ENCODE data around the gene RSPH3.

Gene RSPH3

GRCh38 chr6:159036673-159037072 is 36.7 kb upstream of the RSPH3 start:
- TF ChIP-seq REST (IDR thresholded peaks at IDR 0.05; ENCODE audit: insufficient read depth in 1 of 2, low read depth in 2 of 2, low read length in 2 of 2) (no peak), POLR2AphosphoS5 (IDR thresholded peaks at IDR 0.05; ENCODE audit: low read depth, low read length) (no peak), SIN3A (IDR thresholded peaks at IDR 0.05; ENCODE audit: borderline replicate concordance, insufficient read depth, low read length) (no peak), FOXP2 (optimal IDR thresholded peaks at IDR 0.05; ENCODE audit: borderline replicate concordance, extremely low read depth, extremely low read length, insufficient read depth) (no peak), TAF1 (IDR thresholded peaks at IDR 0.05; ENCODE audit: borderline replicate concordance, insufficient read depth, low read length) (no peak)

GRCh38 chr6:159035891-159036290 is 35.9 kb upstream of the RSPH3 start:
- TF ChIP-seq REST (IDR thresholded peaks at IDR 0.05; ENCODE audit: insufficient read depth in 1 of 2, low read depth in 2 of 2, low read length in 2 of 2) = no peak
- no peak for TF ChIP-seq POLR2AphosphoS5 (IDR thresholded peaks at IDR 0.05; ENCODE audit: low read depth, low read length)
- no peak for TF ChIP-seq TAF1 (IDR thresholded peaks at IDR 0.05; ENCODE audit: borderline replicate concordance, insufficient read depth, low read length)
- TF ChIP-seq SIN3A (IDR thresholded peaks at IDR 0.05; ENCODE audit: borderline replicate concordance, insufficient read depth, low read length) = no peak
- TF ChIP-seq FOXP2 (optimal IDR thresholded peaks at IDR 0.05; ENCODE audit: borderline replicate concordance, extremely low read depth, extremely low read length, insufficient read depth) = no peak

DNA sequence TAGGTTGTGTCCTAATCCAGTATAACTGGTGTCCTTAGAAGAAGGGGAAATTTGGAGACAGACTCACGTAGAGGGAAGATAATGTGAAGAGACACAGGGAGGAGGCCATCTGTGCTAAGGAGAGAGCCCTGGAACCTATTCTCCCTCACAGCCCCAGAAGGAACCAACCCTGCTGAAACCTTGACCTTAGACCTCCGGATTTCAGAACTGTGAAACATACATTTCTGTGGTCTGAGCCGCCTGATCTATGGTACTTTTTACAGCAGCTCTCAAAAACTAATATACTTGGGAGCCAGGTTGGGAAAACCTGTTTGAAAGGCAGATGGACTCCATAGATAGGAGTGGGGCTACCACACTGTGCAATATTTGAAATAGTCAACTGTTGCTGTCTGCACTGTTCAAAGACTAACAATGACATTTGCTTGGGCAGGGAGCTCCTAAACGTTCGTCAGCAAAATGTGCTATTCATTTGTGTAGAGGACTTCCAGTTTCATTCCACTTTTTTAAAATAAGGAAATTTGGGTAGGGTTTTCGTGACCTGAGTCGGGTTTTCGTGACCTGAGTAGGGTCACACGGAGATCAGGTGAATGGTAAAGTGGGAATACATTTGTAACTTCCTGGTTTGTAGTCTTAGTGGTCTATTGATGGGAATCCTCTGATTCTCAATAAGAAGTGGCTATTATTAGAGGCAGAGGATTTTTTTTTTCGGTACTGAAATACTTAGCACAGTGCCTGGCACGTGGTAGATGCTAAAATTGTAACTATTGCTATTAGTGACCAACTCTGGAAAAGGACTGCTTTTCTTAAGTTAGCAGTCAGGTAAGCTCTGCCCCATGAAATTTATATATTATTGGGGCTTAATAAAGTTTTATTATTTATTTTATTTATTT is 33.4 kb upstream of the RSPH3 start:
- TF ChIP-seq SIN3A (IDR thresholded peaks at IDR 0.05; ENCODE audit: borderline replicate concordance, insufficient read depth, low read length) (no peak), TAF1 (IDR thresholded peaks at IDR 0.05; ENCODE audit: borderline replicate concordance, insufficient read depth, low read length) (no peak), FOXP2 (optimal IDR thresholded peaks at IDR 0.05; ENCODE audit: borderline replicate concordance, extremely low read depth, extremely low read length, insufficient read depth) (no peak), POLR2AphosphoS5 (IDR thresholded peaks at IDR 0.05; ENCODE audit: low read depth, low read length) (no peak), REST (IDR thresholded peaks at IDR 0.05; ENCODE audit: insufficient read depth in 1 of 2, low read depth in 2 of 2, low read length in 2 of 2) (no peak)

DNA sequence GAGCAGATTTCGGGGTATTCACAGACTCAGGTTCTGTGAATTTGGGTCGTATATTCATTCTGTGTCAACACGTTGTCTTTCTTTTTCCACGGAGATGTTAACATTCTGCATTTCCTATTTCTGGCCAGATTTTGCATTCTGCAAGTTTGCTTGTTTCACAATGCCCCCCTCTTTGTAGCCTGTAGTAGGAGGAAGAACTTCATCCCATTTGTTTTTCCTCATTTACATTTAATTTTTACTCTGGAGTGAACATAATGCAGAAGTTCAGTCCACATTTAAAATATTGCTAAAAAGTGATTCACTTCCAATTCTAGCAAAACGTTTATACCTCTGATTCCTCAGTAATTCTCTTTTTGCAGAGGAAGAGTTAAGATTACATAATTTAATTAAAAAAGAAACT is 31.8 kb upstream of the RSPH3 start:
- TF ChIP-seq POLR2AphosphoS5 (IDR thresholded peaks at IDR 0.05; ENCODE audit: low read depth, low read length) (no peak), SIN3A (IDR thresholded peaks at IDR 0.05; ENCODE audit: borderline replicate concordance, insufficient read depth, low read length) (no peak), REST (IDR thresholded peaks at IDR 0.05; ENCODE audit: insufficient read depth in 1 of 2, low read depth in 2 of 2, low read length in 2 of 2) (no peak), TAF1 (IDR thresholded peaks at IDR 0.05; ENCODE audit: borderline replicate concordance, insufficient read depth, low read length) (no peak), FOXP2 (optimal IDR thresholded peaks at IDR 0.05; ENCODE audit: borderline replicate concordance, extremely low read depth, extremely low read length, insufficient read depth) (no peak)

All from PFSK-1 (cell line).